SU-DHL-6 (cell line): ENCODE measurements around the gene PRDM16.

Experiments used
- CTCF ChIP-seq: fragments of 200-600 bp; sonication (generic); IDR thresholded peaks from one replicate; pipeline ENCODE4 v1.5.1; 2017; ENCODE audit warnings: antibody characterized with exemption, mild to moderate bottlenecking, low read length, moderate library complexity; ENCODE audit not compliant: insufficient read depth, poor library complexity, severe bottlenecking
- EZH2phosphoT487 ChIP-seq: fragments of 200-600 bp; sonication (generic), shearing (Covaris generic); conservative IDR thresholded peaks from 2 replicates; pipeline ENCODE4 v1.6.1; 2018; ENCODE audit warnings: mild to moderate bottlenecking, antibody characterized with exemption, low read length, moderate library complexity, mixed read lengths

GRCh38 chr1:3117879-3118278, 48.9 kb downstream of the PRDM16 start:
- TF ChIP-seq CTCF = no peak
- no peak for TF ChIP-seq EZH2phosphoT487
